Heart left ventricle (tissue), 16 donors: Measurements from ENCODE around the gene SUGP2. TPM values are rescaled to one million over a fixed set of nuclear protein-coding genes. Genes with fewer than 3 reads are reported as not detected.
A peak's percentile ranks its signal among the peaks of the same experiment; 100 is the strongest.

Experiments used
- ATAC-seq, 4 donors: fragments of 200-7000 bp; cut with Tn5 transposase; one replicate each; pipeline ENCODE4 v1.9.1; 2020 to 2022; ENCODE audit warnings: moderate library complexity in 4 of 4, mild to moderate bottlenecking in 3 of 4, moderate number of reproducible peaks in 1 of 4
- DNase-seq, 5 donors: peaks; one replicate each; pipeline ENCODE4 v3.0.0-alpha.2; 2020
- H3K27ac ChIP-seq, 12 donors: fragments of 200-600 bp; sonication (generic) in 4 of 12; one replicate each; pipeline versions ENCODE4 v1.5.0 to v1.8.0; 2016 to 2022; ENCODE audit warnings: mild to moderate bottlenecking in 2 of 12
- H3K27me3 ChIP-seq, 9 donors: fragments of 200-600 bp; sonication (generic) in 2 of 9; one replicate each; pipeline versions ENCODE4 v1.5.1 to v1.8.0; 2016 to 2022; ENCODE audit warnings: mild to moderate bottlenecking in 3 of 9
- H3K36me3 ChIP-seq, 9 donors: fragments of 200-600 bp; sonication (generic) in 2 of 9; one replicate each; pipeline versions ENCODE4 v1.5.0 to v1.8.0; 2018 to 2022; ENCODE audit warnings: mild to moderate bottlenecking in 2 of 9
- H3K4me1 ChIP-seq, 12 donors: fragments of 200-600 bp; sonication (generic) in 4 of 12; one replicate each; pipeline versions ENCODE4 v1.5.0 to v1.8.0; 2016 to 2022; ENCODE audit warnings: mild to moderate bottlenecking in 3 of 12
- H3K4me3 ChIP-seq, 12 donors: fragments of 200-600 bp; sonication (generic) in 4 of 12; one replicate each; pipeline versions ENCODE4 v1.5.0 to v1.8.0; 2017 to 2022; ENCODE audit warnings: mild to moderate bottlenecking in 9 of 12, moderate library complexity in 4 of 12
- H3K9me3 ChIP-seq, 12 donors: fragments of 200-600 bp; sonication (generic) in 4 of 12; one replicate each; pipeline versions ENCODE4 v1.5.0 to v1.8.0; 2016 to 2022; ENCODE audit warnings: mild to moderate bottlenecking in 1 of 12
- CTCF ChIP-seq, 12 donors: fragments of 200-600 bp; sonication (generic) in 4 of 12; IDR thresholded peaks; one replicate each; pipeline versions ENCODE4 v1.5.0 to v1.8.0; 2018 to 2022; ENCODE audit warnings: antibody characterized with exemption in 12 of 12, mild to moderate bottlenecking in 5 of 12
- POLR2A ChIP-seq, 2 donors: fragments of 450-650 bp; IDR thresholded peaks; one replicate each; pipeline ENCODE4 v1.6.1; 2017; ENCODE audit warnings: antibody characterized with exemption in 2 of 2, mild to moderate bottlenecking in 2 of 2, moderate library complexity in 2 of 2
- WGBS, 4 donors: extraction: QIAGEN DNeasy Blood & Tissue Kit in 2 of 4; methylation state at CpG; one replicate each; pipeline versions ENCODE4 v1.1.5 to v1.1.7; 2013 to 2018; 5-methylcytosine and 5-hydroxymethylcytosine counted together
- intact Hi-C, 10 donors: fragments of 100-400 bp; cut with DNase I; formaldehyde crosslinking; loops; one replicate each; pipeline versions ENCODE4 v1.11.1 to v1.14.2; 2022
- polyA plus RNA-seq, 2 donors: library from polyadenylated mRNA; stranded (reverse); fragments of 200-250 nt; gene quantifications; one replicate each; pipeline ENCODE4 v1.2.3, GENCODE V29; 2013
- total RNA-seq, 9 donors: library from RNA; depleted of rRNA in 2 of 9; stranded (reverse); fragments of >200 nt in 2 of 9; fragmentation: NEBNext Ultra II Directional in 3 of 9; extraction: Animal tissue kit (Norgen Biotek cat#: 25700) in 3 of 9; gene quantifications; one replicate each; pipeline versions ENCODE4 v1.1.0 to v1.2.4, GENCODE V29; 2016 to 2023
- donor health status: ischemic (EF 13 %, LVEDD 7.1; RV severe dilation, severe dysfunction).
- donor health status: healthy with polysubstance abuse.
- donor health status: DM: no; HTN: yes; CAD: no.
- donor health status: DM: no; HTN: no; CAD: no.
- donor health status: ischemic (EF 25% LVEDD 6.9; RV normal size, moderate dysfunction).
- donor health status: ischemic (EF 25% LVEDD 5.7; RV mildly dilated, moderate dysfunction).
- donor health status: healthy.
- donor health status: DM: yes; HTN: yes; CAD: no.
- donor health status: ischemic (EF 35%, LVEDD 5.7; RV mildly dilated, moderate dysfunction).
- donor health status: nonischemic (EF 11% LVEDD 7.7; RV severe dilation, severe dysfunction).
- donor health status: DM: yes; HTN: yes; CAD: no.
- donor health status: PGD.
- donor health status: ischemic (EF 29% LVEDD 5.4; RV normal size, mild dysfunction).
- donor health status: nonischemic (EF 23%, LVEDD 6.1; RV moderate dilation, normal function).

SUGP2 gene
- total and polyA plus RNA-seq, 11 donors = 36.1 to 76.5 (median 56.6) TPM

GRCh38 chr19:18990128-18990708 lies 43.1 kb downstream of the SUGP2 start:
- peaks cover 4 to 48% (median 29%) of the 10 kb centered on the region in 9 donors for H3K36me3 ChIP-seq
- H3K4me1 ChIP-seq = peaks cover 0 to 19% (median 1%) of the 10 kb centered on the region in 12 donors
- no peak overlapping the region for H3K27ac ChIP-seq
- 88 to 91% (median 90%) methylated on average over 2 to 5 of the region's 5 CpGs for WGBS, 4 donors
- DNase-seq = no peak
- no peak overlapping the region for H3K4me3 ChIP-seq
- H3K27me3 ChIP-seq = no peaks in the 10 kb centered on the region
- TF ChIP-seq POLR2A (IDR thresholded peaks at IDR 0.05) (no peak), CTCF (IDR thresholded peaks at IDR 0.05) (no peak)
- intact Hi-C loops = no loop called here
- ATAC-seq = peak in 2 of 4 donors; percentile 7
- H3K9me3 ChIP-seq = no peaks in the 10 kb centered on the region

GRCh38 chr19:18989316-18989715 lies 44.0 kb downstream of the SUGP2 start:
- intact Hi-C loops = loop anchor here in 4 of 10 donors (5.0 to 10.0 kb wide), 2 partner anchors 47 to 95 kb away; partner anchors contain the start of genes CERS1 (in 2 of the 4) and HOMER3 (in 2 of the 4)

GRCh38 chr19:18987456-18987855 lies 45.9 kb downstream of the SUGP2 start:
- intact Hi-C loops = loop anchor here in 4 of 10 donors (5.0 to 10.0 kb wide), 2 partner anchors 45 to 93 kb away; partner anchors contain the start of genes CERS1 (in 2 of the 4) and HOMER3 (in 2 of the 4)
- WGBS, 4 donors = 63 to 67% (median 65%) methylated on average over 4 of the region's 4 CpGs

More at GRCh38 chr19:18989316-18989715, 44.0 kb downstream of the SUGP2 start:
- H3K27ac ChIP-seq = no peak overlapping the region
- ATAC-seq (no peak), DNase-seq (no peak)
- H3K27me3 ChIP-seq = no peaks in the 10 kb centered on the region
- no peaks in the 10 kb centered on the region for H3K9me3 ChIP-seq
- TF ChIP-seq CTCF (IDR thresholded peaks at IDR 0.05) (no peak), POLR2A (IDR thresholded peaks at IDR 0.05) (no peak)
- H3K36me3 ChIP-seq = peaks cover 4 to 39% (median 20%) of the 10 kb centered on the region in 9 donors
- H3K4me3 ChIP-seq = no peak overlapping the region
- peaks cover 0 to 26% (median 1%) of the 10 kb centered on the region in 12 donors for H3K4me1 ChIP-seq
- 79 to 87% (median 85%) methylated on average over 10 of the region's 10 CpGs for WGBS, 4 donors

More at GRCh38 chr19:18987456-18987855, 45.9 kb downstream of the SUGP2 start:
- Histone ChIP-seq H3K36me3 (peaks cover 0 to 20% (median 1%) of the 10 kb centered on the region in 9 donors), H3K4me3 (no peak overlapping the region), H3K9me3 (no peaks in the 10 kb centered on the region), H3K27me3 (peaks cover 0 to 2% (median 0%) of the 10 kb centered on the region in 9 donors), H3K4me1 (peaks cover 0 to 26% (median 1%) of the 10 kb centered on the region in 12 donors), H3K27ac (no peak overlapping the region)
- DNase-seq (no peak), ATAC-seq (no peak)
- TF ChIP-seq POLR2A (IDR thresholded peaks at IDR 0.05) (no peak), CTCF (IDR thresholded peaks at IDR 0.05) (no peak)
